Upper lobe of right lung (tissue), 1 donor: Measurements from ENCODE around the gene EYS. TPM values are rescaled to one million over a fixed set of nuclear protein-coding genes. Genes with fewer than 3 reads are reported as not detected.

Source experiments
- ATAC-seq: fragments of 200-7000 bp; cut with Tn5 transposase; one replicate; pipeline ENCODE4 v1.9.1; 2020; ENCODE audit warnings: mild to moderate bottlenecking, moderate library complexity
- DNase-seq: peaks from one replicate; pipeline ENCODE4 v3.0.0-alpha.2; 2020
- H3K27ac ChIP-seq: fragments of 200-600 bp; one replicate; pipeline ENCODE4 v1.8.0; 2022
- H3K27me3 ChIP-seq: fragments of 200-600 bp; one replicate; pipeline ENCODE4 v1.8.0; 2022; ENCODE audit warnings: mild to moderate bottlenecking
- H3K36me3 ChIP-seq: fragments of 200-600 bp; one replicate; pipeline ENCODE4 v1.8.0; 2022
- H3K4me1 ChIP-seq: fragments of 200-600 bp; one replicate; pipeline ENCODE4 v1.8.0; 2022
- H3K4me3 ChIP-seq: fragments of 200-600 bp; one replicate; pipeline ENCODE4 v1.8.0; 2022; ENCODE audit warnings: mild to moderate bottlenecking
- H3K9me3 ChIP-seq: fragments of 200-600 bp; one replicate; pipeline ENCODE4 v1.8.0; 2022
- CTCF ChIP-seq: fragments of 200-600 bp; IDR thresholded peaks from one replicate; pipeline ENCODE4 v1.8.0; 2022; ENCODE audit warnings: antibody characterized with exemption
- intact Hi-C: fragments of 100-400 bp; cut with DNase I; formaldehyde crosslinking; loops from one replicate; pipeline ENCODE4 v1.11.0; 2022
- total RNA-seq: library from RNA; stranded (reverse); fragmentation: NEBNext Ultra II Directional; extraction: Animal tissue kit (Norgen Biotek cat#: 25700); gene quantifications from one replicate; pipeline ENCODE4 v1.2.1, GENCODE V29; 2021
- donor health status: DM: no; HTN: yes; CAD: no; lungs with severe emphysema.

EYS gene
- total RNA-seq, 1 donor from 2014 or later: not detected

- no peak for ATAC-seq
Observed at GRCh38 chr6:63824722-63825121, 1882.3 kb downstream of the EYS start.

GRCh38 chr6:63821442-63821841 is 1885.6 kb downstream of the EYS start:
- no peak for TF ChIP-seq CTCF
- no peak for ATAC-seq
- intact Hi-C loops: no loop called here

More at GRCh38 chr6:63824722-63825121, 1882.3 kb downstream of the EYS start:
- TF ChIP-seq CTCF: no peak
- no peak for DNase-seq
- no peak overlapping the region for H3K27ac ChIP-seq
- no peaks in the 10 kb centered on the region for H3K9me3 ChIP-seq
- no peaks in the 10 kb centered on the region for H3K4me1 ChIP-seq
- H3K36me3 ChIP-seq: no peaks in the 10 kb centered on the region
- H3K4me3 ChIP-seq: no peak overlapping the region
- no peaks in the 10 kb centered on the region for H3K27me3 ChIP-seq
- intact Hi-C loops: no loop called here

GRCh38 chr6:63819831-63820230 is 1887.2 kb downstream of the EYS start:
- no peaks in the 10 kb centered on the region for H3K36me3 ChIP-seq
- no peaks in the 10 kb centered on the region for H3K27me3 ChIP-seq
- no peak for TF ChIP-seq CTCF
- H3K4me1 ChIP-seq: no peaks in the 10 kb centered on the region
- no peaks in the 10 kb centered on the region for H3K9me3 ChIP-seq
- DNase-seq: no peak
- intact Hi-C loops: no loop called here
- H3K4me3 ChIP-seq: no peak overlapping the region
- H3K27ac ChIP-seq: no peak overlapping the region
- ATAC-seq: no peak

More at GRCh38 chr6:63821442-63821841, 1885.6 kb downstream of the EYS start:
- H3K4me3 ChIP-seq: no peak overlapping the region
- DNase-seq: no peak
- H3K27ac ChIP-seq: no peak overlapping the region
- H3K4me1 ChIP-seq: no peaks in the 10 kb centered on the region
- H3K36me3 ChIP-seq: no peaks in the 10 kb centered on the region
- H3K27me3 ChIP-seq: no peaks in the 10 kb centered on the region
- H3K9me3 ChIP-seq: no peaks in the 10 kb centered on the region

- H3K27me3 ChIP-seq: no peaks in the 10 kb centered on the region
- DNase-seq (no peak), ATAC-seq (no peak)
- TF ChIP-seq CTCF: no peak
- no peak overlapping the region for H3K4me3 ChIP-seq
- H3K36me3 ChIP-seq: no peaks in the 10 kb centered on the region
- H3K9me3 ChIP-seq: no peaks in the 10 kb centered on the region
- intact Hi-C loops: no loop called here
- no peaks in the 10 kb centered on the region for H3K4me1 ChIP-seq
- H3K27ac ChIP-seq: no peak overlapping the region
Observed at GRCh38 chr6:63817492-63818050, 1889.5 kb downstream of the EYS start.

GRCh38 chr6:63816982-63817436 is 1890.0 kb downstream of the EYS start:
- ATAC-seq: no peak
- H3K27me3 ChIP-seq: no peaks in the 10 kb centered on the region
- H3K36me3 ChIP-seq: no peaks in the 10 kb centered on the region
- no peak for DNase-seq
- no peaks in the 10 kb centered on the region for H3K4me1 ChIP-seq
- intact Hi-C loops: no loop called here
- no peak overlapping the region for H3K4me3 ChIP-seq
- no peak overlapping the region for H3K27ac ChIP-seq
- H3K9me3 ChIP-seq: no peaks in the 10 kb centered on the region
- TF ChIP-seq CTCF: no peak
